ENCODE results near the gene DICER1.

The DICER1 gene

GRCh38 chr14:95049952-95050351, 107.4 kb downstream of the DICER1 start:
- Histone ChIP-seq H3K36me3 (ENCODE audit: insufficient read depth, low read length) (no peaks in the 10 kb centered on the region), H3K27me3 (ENCODE audit: insufficient read depth, low read length, poor library complexity) (peaks cover 3% of the 10 kb centered on the region), H3K4me2 (ENCODE audit: insufficient read depth, low read length) (no peak overlapping the region), H3K79me2 (ENCODE audit: insufficient read depth, low read length) (no peaks in the 10 kb centered on the region), H3K9ac (ENCODE audit: low read depth, low read length) (no peak overlapping the region), H3K9me3 (ENCODE audit: insufficient read depth, low read length, severe bottlenecking) (no peaks in the 10 kb centered on the region), H2AFZ (ENCODE audit: low read depth, low read length) (no peak overlapping the region), H3K4me1 (ENCODE audit: insufficient read depth, low read length) (no peaks in the 10 kb centered on the region; the same call in 1 of the 2 replicates), H3K27ac (ENCODE audit: low read length) (no peak overlapping the region), H4K20me1 (ENCODE audit: insufficient read depth, low read length) (no peaks in the 10 kb centered on the region), H3K4me3 (ENCODE audit: low read depth in 1 of 2, low read length in 2 of 2) (no peak overlapping the region)
- ATAC-seq (ENCODE audit: insufficient read depth, low read depth) (no peak), DNase-seq (no peak)
- TF ChIP-seq EZH2 (IDR thresholded peaks at IDR 0.05; ENCODE audit: borderline replicate concordance, low read depth, low read length, severe bottlenecking) (no peak), CTCF (IDR thresholded peaks at IDR 0.05; ENCODE audit: borderline replicate concordance, extremely low read depth, low read length, poor library complexity, severe bottlenecking) (no peak)

DNA sequence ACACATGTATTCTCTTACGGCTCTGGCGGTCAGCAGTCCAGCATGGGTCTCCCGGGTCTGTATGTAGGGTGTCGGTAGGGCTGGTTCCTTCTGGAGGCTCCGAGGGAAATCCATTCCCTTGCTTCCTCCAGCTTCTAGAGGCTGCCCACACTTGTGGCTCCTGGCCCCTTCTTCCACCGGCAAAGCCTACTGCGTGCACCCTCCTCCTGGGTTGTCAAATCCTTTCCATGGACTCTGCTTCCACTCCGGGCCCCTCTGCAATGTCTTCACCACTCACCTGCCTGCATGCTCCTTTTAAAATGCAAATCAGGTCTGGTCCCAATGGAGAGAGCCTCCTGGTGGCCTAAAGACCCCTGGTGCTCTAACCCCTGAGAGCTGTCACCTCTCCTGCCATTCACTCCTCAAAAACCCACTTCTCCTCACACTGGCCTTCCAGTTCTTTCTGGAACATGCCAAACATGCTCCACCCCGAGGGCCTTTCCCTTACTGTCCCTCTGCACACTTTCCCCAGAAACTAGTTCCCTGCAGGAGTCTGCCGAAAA, 108.5 kb downstream of the DICER1 start:
- ATAC-seq (ENCODE audit: insufficient read depth, low read depth) = no peak
- TF ChIP-seq EZH2 (IDR thresholded peaks at IDR 0.05; ENCODE audit: borderline replicate concordance, low read depth, low read length, severe bottlenecking) (no peak), CTCF (IDR thresholded peaks at IDR 0.05; ENCODE audit: borderline replicate concordance, extremely low read depth, low read length, poor library complexity, severe bottlenecking) (no peak)
- Histone ChIP-seq H3K4me1 (ENCODE audit: insufficient read depth, low read length) (no peaks in the 10 kb centered on the region), H3K9me3 (ENCODE audit: insufficient read depth, low read length, severe bottlenecking) (no peaks in the 10 kb centered on the region), H4K20me1 (ENCODE audit: insufficient read depth, low read length) (no peaks in the 10 kb centered on the region), H3K36me3 (ENCODE audit: insufficient read depth, low read length) (no peaks in the 10 kb centered on the region), H3K4me3 (ENCODE audit: low read depth in 1 of 2, low read length in 2 of 2) (no peak overlapping the region), H3K9ac (ENCODE audit: low read depth, low read length) (no peak overlapping the region), H3K27me3 (ENCODE audit: insufficient read depth, low read length, poor library complexity) (peaks cover 3% of the 10 kb centered on the region), H3K79me2 (ENCODE audit: insufficient read depth, low read length) (no peaks in the 10 kb centered on the region), H3K4me2 (ENCODE audit: insufficient read depth, low read length) (no peak overlapping the region), H2AFZ (ENCODE audit: low read depth, low read length) (no peak overlapping the region), H3K27ac (ENCODE audit: low read length) (no peak overlapping the region)
- DNase-seq = no peak

DNA sequence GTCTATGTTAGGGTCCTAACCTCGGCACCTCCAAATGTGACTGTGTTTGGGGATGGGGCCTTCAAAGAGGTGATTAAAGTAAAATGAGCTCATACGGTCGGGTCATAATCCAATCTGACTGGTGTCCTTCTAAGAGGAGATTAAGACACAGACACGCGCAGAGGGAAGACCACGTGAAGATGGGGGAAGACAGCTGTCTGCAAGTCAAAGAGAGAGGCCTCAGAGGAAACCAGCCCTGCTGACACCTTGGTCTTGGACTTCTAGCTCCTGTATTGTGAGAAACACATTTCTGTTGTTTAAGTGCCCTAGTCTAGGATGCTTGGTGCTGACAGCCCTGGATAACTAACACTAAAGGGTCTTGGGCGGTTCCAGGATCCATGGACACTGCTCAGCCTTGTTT, 109.6 kb downstream of the DICER1 start:
- Histone ChIP-seq H4K20me1 (ENCODE audit: insufficient read depth, low read length) (no peaks in the 10 kb centered on the region), H3K36me3 (ENCODE audit: insufficient read depth, low read length) (no peaks in the 10 kb centered on the region), H3K4me1 (ENCODE audit: insufficient read depth, low read length) (no peaks in the 10 kb centered on the region), H3K4me3 (ENCODE audit: low read depth in 1 of 2, low read length in 2 of 2) (no peak overlapping the region), H3K9ac (ENCODE audit: low read depth, low read length) (no peak overlapping the region), H3K9me3 (ENCODE audit: insufficient read depth, low read length, severe bottlenecking) (no peaks in the 10 kb centered on the region), H3K79me2 (ENCODE audit: insufficient read depth, low read length) (no peaks in the 10 kb centered on the region), H3K4me2 (ENCODE audit: insufficient read depth, low read length) (no peak overlapping the region), H3K27me3 (ENCODE audit: insufficient read depth, low read length, poor library complexity) (peaks cover 3% of the 10 kb centered on the region), H2AFZ (ENCODE audit: low read depth, low read length) (no peak overlapping the region), H3K27ac (ENCODE audit: low read length) (no peak overlapping the region)
- no peak for ATAC-seq (ENCODE audit: insufficient read depth, low read depth)
- DNase-seq = no peak
- TF ChIP-seq CTCF (IDR thresholded peaks at IDR 0.05; ENCODE audit: borderline replicate concordance, extremely low read depth, low read length, poor library complexity, severe bottlenecking) = no peak
- no peak for TF ChIP-seq EZH2 (IDR thresholded peaks at IDR 0.05; ENCODE audit: borderline replicate concordance, low read depth, low read length, severe bottlenecking)

Data from DND-41 (cell line).